Measurements from ENCODE around the gene RABL2A.
"Not testable (repeated sequence)": the region's sequence is repeated elsewhere in the genome, so short reads cannot be mapped to it uniquely, and the experiment has no call there.

DNA sequence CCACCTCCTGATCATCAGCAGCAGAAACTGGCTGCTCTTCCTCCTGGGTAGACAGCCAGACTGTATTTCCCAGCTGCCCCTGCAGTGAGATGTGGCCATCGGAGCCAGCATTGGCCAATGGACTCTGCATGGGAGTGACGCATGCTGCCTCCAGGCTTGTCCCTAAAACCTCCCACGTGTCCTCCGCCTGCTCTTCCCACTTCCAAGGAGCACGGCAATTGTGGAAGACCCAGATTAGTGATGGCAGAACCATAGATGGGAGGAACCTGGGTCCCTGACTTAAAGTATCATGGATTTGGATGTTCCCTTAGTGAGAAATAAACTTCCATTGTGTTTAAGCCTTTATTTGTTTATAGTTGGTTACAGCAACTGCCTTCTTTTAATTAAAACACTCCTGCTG, 48.6 kb upstream of the RABL2A start:
- TF ChIP-seq CTCF, EZH2 (IDR thresholded peaks at IDR 0.05): not testable (repeated sequence)
